H54 (cell line): ENCODE data around the gene DOC2A.
A peak's percentile ranks its signal among the peaks of the same experiment; 100 is the strongest.

Source experiments
- DNase-seq: peaks from one replicate; pipeline ENCODE4 v3.0.0; 2011; ENCODE audit warnings: low spot score, mixed read lengths; ENCODE audit not compliant: insufficient read length
- FAIRE-seq: peaks from 3 replicates; lab custom pipeline; 2011; peaks lifted over from hg19 to GRCh38; lab: Jason Lieb, UNC
- POLR2A ChIP-seq: IDR thresholded peaks from 2 replicates; pipeline ENCODE4 v1.6.1; 2011; ENCODE audit warnings: low read depth, mild to moderate bottlenecking, low read length

Gene DOC2A

GRCh38 chr16:29984764-29985147 is 26.1 kb downstream of the DOC2A start:
- no peak for TF ChIP-seq POLR2A
- FAIRE-seq: no peak
- DNase-seq: no peak

GRCh38 chr16:29984137-29984763 is 26.6 kb downstream of the DOC2A start:
- TF ChIP-seq POLR2A: no peak
- FAIRE-seq: no peak
- DNase-seq: no peak

GRCh38 chr16:29983420-29984136 is 27.2 kb downstream of the DOC2A start:
- TF ChIP-seq POLR2A: no peak
- DNase-seq (no peak), FAIRE-seq (no peak)

GRCh38 chr16:29982560-29983419 is 28.0 kb downstream of the DOC2A start:
- TF ChIP-seq POLR2A: no peak
- DNase-seq: no peak
- FAIRE-seq: no peak

GRCh38 chr16:29978564-29979270 is 32.1 kb downstream of the DOC2A start:
- TF ChIP-seq POLR2A: no peak
- FAIRE-seq: no peak
- no peak for DNase-seq

- FAIRE-seq: no peak
- no peak for TF ChIP-seq POLR2A
These were observed 32.7 kb downstream of the DOC2A start for GRCh38 chr16:29978081-29978480.

GRCh38 chr16:29977063-29977825 is 33.6 kb downstream of the DOC2A start:
- FAIRE-seq (no peak), DNase-seq (no peak)
- TF ChIP-seq POLR2A: no peak

More at GRCh38 chr16:29978081-29978480, 32.7 kb downstream of the DOC2A start:
- no peak for DNase-seq

- FAIRE-seq (no peak), DNase-seq (no peak)
These were observed 34.9 kb downstream of the DOC2A start for GRCh38 chr16:29975811-29976511.

GRCh38 chr16:29975134-29975538 is 35.7 kb downstream of the DOC2A start:
- DNase-seq (no peak), FAIRE-seq (no peak)

More at GRCh38 chr16:29975811-29976511, 34.9 kb downstream of the DOC2A start:
- TF ChIP-seq POLR2A: no peak

GRCh38 chr16:29974291-29975133 is 36.3 kb downstream of the DOC2A start:
- no peak for FAIRE-seq
- no peak for DNase-seq
- TF ChIP-seq POLR2A: no peak

More at GRCh38 chr16:29975134-29975538, 35.7 kb downstream of the DOC2A start:
- no peak for TF ChIP-seq POLR2A

- TF ChIP-seq POLR2A: peak; percentile 88
- FAIRE-seq (peak; percentile 66), DNase-seq (peak; percentile 99)
These were observed 37.2 kb downstream of the DOC2A start, which contains the start of gene TAOK2 for GRCh38 chr16:29973384-29974246. TAOK2 (plus strand) TSS chr16:29973868; CDS start chr16:29977773, 3,905 bp downstream.
